Stimulated activated CD4-positive, alpha-beta T cell treated with anti-CD3 and anti-CD28 coated beads, Interleukin-4, amount 100 ng/mL, for 24 hours (primary cell): Measurements from ENCODE around the gene HMG20B.
"Not testable (repeated sequence)": the region's sequence is repeated elsewhere in the genome, so short reads cannot be mapped to it uniquely, and the experiment has no call there.

Source experiments
- DNase-seq: peaks from one replicate; pipeline ENCODE4 v3.0.0-alpha.2; 2020

Gene HMG20B

GRCh38 chr19:3556978-3557460 lies 15.7 kb upstream of the HMG20B start:
- peak; percentile 74 for DNase-seq

GRCh38 chr19:3557461-3558248 lies 15.1 kb upstream of the HMG20B start, which contains the start of gene MFSD12:
Gene MFSD12 (minus strand): TSS chr19:3557586. CDS start chr19:3557403, 183 bp downstream.
- DNase-seq, result peak; percentile 96

GRCh38 chr19:3563709-3564524 lies 8.8 kb upstream of the HMG20B start:
- DNase-seq, result no peak

GRCh38 chr19:3565139-3565538 lies 7.6 kb upstream of the HMG20B start:
- no peak for DNase-seq

- DNase-seq, result not testable (repeated sequence)
These were observed 2.7 kb upstream of the HMG20B start for GRCh38 chr19:3570042-3570441.

- DNase-seq, result no peak
These were observed 2.1 kb upstream of the HMG20B start for GRCh38 chr19:3570606-3571011.

- peak; percentile 100 for DNase-seq
These were observed 451 bp upstream of the HMG20B start for GRCh38 chr19:3572132-3572854.

- peak; percentile 24 for DNase-seq
These were observed 566 bp downstream of the HMG20B start for GRCh38 chr19:3573162-3573857.

- peak; percentile 82 for DNase-seq
These were observed 1.3 kb downstream of the HMG20B start for GRCh38 chr19:3573858-3574637.

GRCh38 chr19:3575260-3575741 lies 2.6 kb downstream of the HMG20B start:
- peak; percentile 14 for DNase-seq

GRCh38 chr19:3575949-3576673 lies 3.4 kb downstream of the HMG20B start:
- DNase-seq, result no peak

GRCh38 chr19:3576696-3577443 lies 4.1 kb downstream of the HMG20B start:
- no peak for DNase-seq

- DNase-seq, result no peak
These were observed 5.1 kb downstream of the HMG20B start for GRCh38 chr19:3577723-3578344.

GRCh38 chr19:3578390-3578789 lies 5.6 kb downstream of the HMG20B start:
- DNase-seq, result no peak

GRCh38 chr19:3580156-3580934 lies 7.6 kb downstream of the HMG20B start:
- DNase-seq, result no peak

GRCh38 chr19:3581792-3582191 lies 9.0 kb downstream of the HMG20B start:
- not testable (repeated sequence) for DNase-seq

- DNase-seq, result not testable (repeated sequence)
These were observed 11.5 kb downstream of the HMG20B start for GRCh38 chr19:3584036-3584802.
